ENCODE measurements around the gene TLE1. TPM values are rescaled to one million over a fixed set of nuclear protein-coding genes. Genes with fewer than 3 reads are reported as not detected.

TLE1 gene
- polyA plus RNA-seq, 4 donors, result 66.8 to 81.7 (median 72.9) TPM

Other genes with a start within 250 kb of the TLE1 start
- not detected for gene SPATA31D4, start 238.9 kb upstream of the TLE1 start, polyA plus RNA-seq (ENCODE audit: insufficient read length in 4 of 4)

Measured in left renal cortex interstitium (tissue), 4 donors.